Erythroblast (primary cell): ENCODE results near the gene SYCP3.
"Not testable (repeated sequence)": the region's sequence is repeated elsewhere in the genome, so short reads cannot be mapped to it uniquely, and the experiment has no call there.

ENCODE experiments used
- DNase-seq, 2 experiments: peaks; one replicate each; lab custom pipeline; 2025; lab: John Stamatoyannopoulos, UW
- GATA1 ChIP-seq: IDR thresholded peaks from 2 replicates; pipeline ENCODE4 v1.6.1; 2011; ENCODE audit warnings: low read depth, mild to moderate bottlenecking, control low read depth, low read length, moderate library complexity
- POLR2A ChIP-seq: IDR thresholded peaks from 2 replicates; pipeline ENCODE4 v1.6.1; 2011; ENCODE audit warnings: mild to moderate bottlenecking, low read length

SYCP3 gene

DNA sequence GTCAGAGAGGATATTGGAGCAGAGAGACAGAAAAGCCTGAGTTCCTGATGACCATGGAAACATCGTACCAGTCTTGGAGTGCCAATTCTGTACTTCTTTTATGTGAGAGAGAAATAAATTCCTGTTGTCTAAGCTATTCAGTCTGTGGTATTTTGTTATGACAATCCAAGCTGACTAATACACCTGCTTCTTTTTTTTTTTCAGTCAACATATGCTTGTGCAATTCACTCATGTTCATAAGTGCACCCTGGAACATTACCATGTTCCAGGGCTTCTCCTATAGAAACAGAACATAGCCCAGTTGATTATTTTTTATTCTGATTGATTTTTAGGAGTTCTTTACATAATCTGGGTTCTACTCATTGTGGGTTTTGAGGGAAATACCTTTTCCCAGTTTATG is 43.6 kb downstream of the SYCP3 start:
- DNase-seq, result peak; percentile 26 to 47
- TF ChIP-seq POLR2A (no peak), GATA1 (no peak)

DNA sequence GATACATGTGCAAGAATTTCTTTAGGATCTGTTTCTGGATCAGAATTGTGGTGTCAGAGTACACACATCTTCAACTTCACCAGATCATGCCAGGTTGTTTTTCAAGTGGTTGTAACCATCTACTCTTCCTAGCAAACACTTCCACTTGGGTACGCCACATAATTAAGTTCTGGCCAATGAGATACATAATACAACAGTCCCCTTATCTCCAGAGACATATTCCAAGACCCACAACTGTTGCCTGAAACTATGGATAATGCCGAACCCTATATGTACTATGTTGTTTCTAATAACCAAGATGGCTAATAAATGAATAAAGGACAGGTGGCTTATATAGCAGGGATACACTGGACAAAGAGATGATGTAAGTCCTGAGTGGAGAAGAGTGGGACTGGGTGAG is 44.3 kb downstream of the SYCP3 start:
- DNase-seq, result peak; percentile 32 to 56
- TF ChIP-seq POLR2A (no peak), GATA1 (no peak)

DNA sequence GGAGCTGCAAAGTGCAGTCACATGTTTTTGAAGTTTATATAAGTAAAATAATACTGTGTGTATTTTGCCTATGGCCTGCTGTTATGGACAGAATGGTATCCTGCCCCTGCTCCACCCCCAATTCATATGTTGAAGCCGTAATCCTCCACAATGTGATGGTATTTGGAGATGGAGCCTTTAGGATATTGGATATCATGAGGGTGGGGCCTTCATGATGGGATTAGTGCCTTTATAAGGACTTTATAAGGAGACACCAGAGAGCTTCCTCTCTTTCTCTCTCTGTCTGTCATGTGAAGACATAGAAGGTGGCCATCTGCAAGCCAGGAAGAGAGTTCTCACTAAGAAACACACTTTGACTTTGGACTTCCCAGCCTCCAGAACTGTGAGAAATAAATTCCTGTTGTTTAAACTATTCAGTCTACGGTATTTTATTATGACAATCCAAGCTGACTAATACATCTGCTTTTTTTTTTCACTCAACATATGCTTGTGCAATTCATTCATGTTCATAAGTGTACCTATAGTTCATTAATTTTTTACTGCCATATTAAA is 44.9 kb downstream of the SYCP3 start:
- DNase-seq, result no peak
- TF ChIP-seq GATA1 (no peak), POLR2A (no peak)

DNA sequence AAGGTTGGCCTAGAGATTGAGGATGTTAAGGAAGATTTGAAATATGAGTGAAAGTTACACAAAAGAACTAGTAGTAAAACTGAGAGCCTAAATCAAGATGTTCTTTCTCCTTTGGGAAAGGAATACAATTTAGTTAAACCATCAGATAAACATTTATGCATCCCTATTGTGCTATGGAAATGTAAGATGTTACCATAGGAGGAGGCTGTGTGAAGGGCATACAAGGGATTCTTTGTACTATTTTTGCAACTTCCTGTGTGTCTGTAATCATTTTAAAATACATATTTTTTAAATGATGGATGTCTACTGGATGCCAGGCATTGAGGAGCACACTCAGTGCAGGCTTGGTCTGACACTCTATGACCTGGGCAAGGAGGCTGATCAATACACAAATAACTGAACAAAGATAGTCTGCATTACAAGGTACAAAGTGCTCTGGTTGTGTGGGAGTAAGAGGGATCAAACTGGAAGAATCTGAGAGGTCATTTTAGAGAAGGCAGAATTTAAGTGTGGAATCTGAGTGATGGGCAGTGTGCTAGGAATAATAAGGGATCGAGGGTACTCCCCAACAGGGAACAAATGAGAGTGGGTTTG is 47.7 kb downstream of the SYCP3 start:
- DNase-seq, result no peak
- TF ChIP-seq GATA1 (no peak), POLR2A (no peak)

DNA sequence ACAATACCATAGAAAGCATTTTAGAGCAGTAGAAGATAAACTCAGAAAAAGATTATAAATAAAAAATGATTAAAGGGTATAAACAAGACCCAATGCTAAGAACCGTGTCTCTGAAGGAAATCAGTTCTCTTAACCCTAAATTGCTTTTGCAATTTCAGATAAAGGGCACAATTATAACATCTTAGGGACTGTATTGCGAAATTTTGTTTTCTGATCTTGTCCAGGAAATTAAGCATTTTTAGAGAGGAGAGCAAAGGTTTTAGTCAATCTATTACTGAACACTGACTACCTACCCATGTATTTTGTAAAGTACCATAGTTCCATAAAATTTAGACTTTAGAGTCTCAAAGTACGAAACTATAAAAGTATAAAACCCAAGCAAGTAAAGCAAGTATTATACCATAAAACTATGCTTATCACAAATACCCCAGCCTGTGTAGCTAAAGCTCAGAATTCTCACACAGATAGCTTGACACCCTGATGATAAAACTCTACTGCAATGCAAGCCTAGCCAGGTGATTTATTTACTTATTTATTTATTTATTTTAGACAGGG is 48.6 kb downstream of the SYCP3 start:
- TF ChIP-seq POLR2A (no peak), GATA1 (no peak)
- no peak for DNase-seq

DNA sequence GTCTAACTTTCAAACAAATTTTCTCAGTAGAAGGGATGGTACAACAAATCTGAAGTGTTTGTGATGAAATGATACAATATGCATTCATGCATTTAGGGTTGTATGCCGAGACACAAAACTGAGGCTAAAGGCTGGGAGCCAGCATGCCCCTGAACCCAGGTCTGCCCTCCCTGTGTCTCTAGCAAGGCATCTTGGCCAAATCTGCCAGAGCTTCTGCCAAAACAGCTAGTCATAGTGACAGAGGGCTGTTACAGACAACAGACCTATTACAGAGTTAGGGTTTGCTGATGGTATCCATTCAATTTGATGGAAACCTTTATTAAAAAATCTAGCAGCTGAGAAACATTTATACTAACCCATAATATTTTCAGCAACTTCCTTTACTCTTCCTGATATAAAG is 53.1 kb downstream of the SYCP3 start:
- TF ChIP-seq POLR2A, result no peak
- no peak for TF ChIP-seq GATA1
- DNase-seq, result peak in 1 of 2 experiments; percentile 7

DNA sequence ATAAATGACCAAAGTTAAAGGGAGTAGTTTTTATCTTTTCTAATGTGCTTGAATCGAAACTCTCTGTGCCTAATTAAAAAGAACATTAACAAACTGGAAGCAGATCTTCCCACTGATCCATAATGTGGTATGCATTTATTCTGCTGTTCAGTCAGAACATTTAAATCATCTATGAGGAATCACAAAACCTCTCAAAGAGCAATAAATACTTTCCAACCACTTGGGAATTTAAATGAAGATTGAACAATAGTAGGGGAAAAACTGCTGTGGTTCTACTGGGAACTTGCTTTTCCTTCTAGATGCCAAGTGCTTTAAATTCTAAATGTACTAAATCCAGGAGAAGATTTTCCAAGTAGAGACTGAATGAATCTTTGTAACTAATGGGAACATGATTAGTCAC is 54.2 kb downstream of the SYCP3 start:
- TF ChIP-seq GATA1 (no peak), POLR2A (no peak)
- DNase-seq, result no peak

DNA sequence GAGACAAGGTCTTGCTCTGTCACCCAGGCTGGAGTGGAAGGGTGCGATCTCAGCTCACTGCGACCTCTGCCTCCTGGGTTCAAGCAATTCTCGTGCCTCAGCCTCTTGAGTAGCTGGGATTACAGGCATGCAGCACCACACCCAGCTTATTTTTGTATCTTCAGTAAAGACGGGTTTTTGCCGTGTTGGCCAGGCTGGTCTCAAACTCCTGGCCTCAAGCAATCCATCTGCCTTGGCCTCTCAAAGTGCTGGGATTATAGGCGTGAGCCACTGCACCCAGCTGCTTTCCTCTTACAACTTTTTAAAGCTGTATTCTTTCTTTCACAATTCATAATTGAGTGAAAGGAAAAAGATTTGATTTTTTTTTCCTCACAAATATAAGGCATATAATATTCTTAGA is 57.6 kb downstream of the SYCP3 start:
- DNase-seq, result not testable (repeated sequence)

DNA sequence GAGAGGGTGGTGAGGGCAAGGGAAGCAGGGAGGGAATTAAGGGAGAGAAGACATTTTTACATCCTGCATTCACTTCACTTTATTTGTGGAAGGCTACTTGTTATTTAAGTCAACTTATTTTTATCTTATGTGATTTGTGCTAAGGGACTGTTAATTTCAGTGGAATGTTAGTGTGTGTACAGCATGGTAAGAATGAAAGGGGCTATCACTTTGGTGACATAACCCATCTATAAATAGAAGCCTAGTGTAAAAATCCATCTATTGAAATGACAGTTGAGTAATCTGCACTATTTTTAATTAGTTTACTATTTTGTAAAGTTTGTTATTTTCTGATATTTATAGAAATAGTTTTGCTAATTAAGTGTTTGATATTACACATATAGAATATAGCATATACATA is 58.6 kb downstream of the SYCP3 start:
- no peak for TF ChIP-seq GATA1
- TF ChIP-seq POLR2A, result no peak
- no peak for DNase-seq

DNA sequence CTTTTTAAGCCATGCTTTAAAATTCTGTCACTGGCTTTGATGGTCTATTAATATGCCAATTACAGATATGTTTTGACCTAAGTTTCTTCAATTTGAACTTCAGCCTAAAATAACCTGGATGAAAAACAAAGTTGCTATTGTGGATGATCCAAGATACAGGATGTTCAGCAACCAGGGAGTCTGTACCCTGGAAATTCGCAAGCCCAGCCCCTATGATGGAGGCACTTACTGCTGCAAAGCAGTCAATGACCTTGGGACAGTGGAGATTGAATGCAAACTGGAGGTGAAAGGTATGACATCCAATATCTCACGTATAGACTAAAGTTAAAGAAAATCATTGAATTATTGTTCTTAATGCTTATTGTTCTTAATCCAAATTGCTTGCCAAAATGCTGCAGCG is 59.0 kb downstream of the SYCP3 start:
- DNase-seq, result no peak
- no peak for TF ChIP-seq POLR2A
- TF ChIP-seq GATA1, result no peak
